Parathyroid adenoma (tissue), 2 donors: Measurements from ENCODE around the gene PCDHGC4.

ENCODE experiments used
- H2AFZ ChIP-seq: fragments of 300-600 bp; sonication (generic); one replicate; pipeline ENCODE4 v1.7.0; 2017; ENCODE audit warnings: antibody characterized with exemption, mild to moderate bottlenecking
- H3K27ac ChIP-seq: fragments of 300-600 bp; sonication (generic); one replicate; pipeline ENCODE4 v1.7.0; 2017
- H3K27me3 ChIP-seq: fragments of 300-600 bp; sonication (generic); one replicate; pipeline ENCODE4 v1.7.0; 2017; ENCODE audit warnings: low read length; ENCODE audit not compliant: control insufficient read depth, insufficient read depth
- H3K36me3 ChIP-seq: fragments of 300-600 bp; sonication (generic); one replicate; pipeline ENCODE4 v1.7.0; 2017; ENCODE audit warnings: low read length; ENCODE audit not compliant: control insufficient read depth, insufficient read depth
- H3K4me1 ChIP-seq: fragments of 300-600 bp; sonication (generic); one replicate; pipeline ENCODE4 v1.7.0; 2017; ENCODE audit warnings: control low read depth
- H3K4me2 ChIP-seq: fragments of 300-600 bp; sonication (generic); one replicate; pipeline ENCODE4 v1.7.0; 2017; ENCODE audit warnings: low read length
- H3K4me3 ChIP-seq: fragments of 300-600 bp; sonication (generic); one replicate; pipeline ENCODE4 v1.7.0; 2017; ENCODE audit warnings: low read depth, low read length
- H3K79me2 ChIP-seq: fragments of 300-600 bp; sonication (generic); one replicate; pipeline ENCODE4 v1.7.0; 2017; ENCODE audit warnings: control low read depth
- H3K9ac ChIP-seq: fragments of 300-600 bp; sonication (generic); one replicate; pipeline ENCODE4 v1.7.0; 2017; ENCODE audit warnings: mild to moderate bottlenecking
- H3K9me3 ChIP-seq: fragments of 300-600 bp; sonication (generic); one replicate; pipeline ENCODE4 v1.7.0; 2017; ENCODE audit warnings: low read length; ENCODE audit not compliant: control insufficient read depth
- CTCF ChIP-seq: fragments of 300-600 bp; sonication (generic); IDR thresholded peaks from one replicate; pipeline ENCODE4 v1.7.0; 2017; ENCODE audit warnings: antibody characterized with exemption, mild to moderate bottlenecking
- donor health status: primary hyperparathyroidism.

The PCDHGC4 gene

GRCh38 chr5:141488591-141489561, 4.0 kb downstream of the PCDHGC4 start, which contains the start of gene PCDHGC5:
PCDHGC5 (plus strand) TSS chr5:141489081; CDS start chr5:141489241, 160 bp downstream.
- Histone ChIP-seq H3K9me3 (no peaks in the 10 kb centered on the region), H3K4me3 (no peak within 1 kb of the TSS), H3K27ac (no peak within 1 kb of the TSS), H3K27me3 (no peaks in the 10 kb centered on the region), H2AFZ (no peak within 1 kb of the TSS), H3K4me1 (peaks cover 9% of the 10 kb centered on the region), H3K4me2 (peak within 1 kb of the TSS; percentile 23), H3K9ac (no peak within 1 kb of the TSS), H3K36me3 (no peaks in the 10 kb centered on the region), H3K79me2 (peaks cover 66% of the 10 kb centered on the region)
- TF ChIP-seq CTCF: no peak

DNA sequence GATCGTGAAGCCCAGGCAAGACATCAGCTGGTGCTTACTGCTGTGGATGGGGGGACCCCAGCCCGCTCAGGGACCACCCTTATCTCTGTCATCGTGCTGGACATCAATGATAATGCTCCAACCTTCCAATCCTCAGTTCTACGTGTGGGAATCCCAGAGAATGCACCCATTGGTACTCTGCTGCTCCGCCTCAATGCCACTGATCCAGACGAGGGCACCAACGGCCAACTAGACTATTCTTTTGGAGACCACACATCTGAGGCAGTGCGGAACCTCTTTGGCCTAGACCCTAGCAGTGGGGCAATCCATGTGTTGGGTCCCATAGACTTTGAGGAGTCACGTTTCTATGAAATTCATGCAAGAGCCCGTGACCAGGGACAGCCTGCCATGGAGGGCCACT, 5.0 kb downstream of the PCDHGC4 start:
- no peaks in the 10 kb centered on the region for H3K27me3 ChIP-seq
- no peak overlapping the region for H3K4me2 ChIP-seq
- H3K9me3 ChIP-seq: no peaks in the 10 kb centered on the region
- H3K27ac ChIP-seq: no peak overlapping the region
- peaks cover 7% of the 10 kb centered on the region for H3K4me1 ChIP-seq
- H2AFZ ChIP-seq: no peak overlapping the region
- TF ChIP-seq CTCF: no peak
- no peak overlapping the region for H3K4me3 ChIP-seq
- H3K9ac ChIP-seq: no peak overlapping the region
- H3K36me3 ChIP-seq: no peaks in the 10 kb centered on the region
- H3K79me2 ChIP-seq: peaks cover 66% of the 10 kb centered on the region

DNA sequence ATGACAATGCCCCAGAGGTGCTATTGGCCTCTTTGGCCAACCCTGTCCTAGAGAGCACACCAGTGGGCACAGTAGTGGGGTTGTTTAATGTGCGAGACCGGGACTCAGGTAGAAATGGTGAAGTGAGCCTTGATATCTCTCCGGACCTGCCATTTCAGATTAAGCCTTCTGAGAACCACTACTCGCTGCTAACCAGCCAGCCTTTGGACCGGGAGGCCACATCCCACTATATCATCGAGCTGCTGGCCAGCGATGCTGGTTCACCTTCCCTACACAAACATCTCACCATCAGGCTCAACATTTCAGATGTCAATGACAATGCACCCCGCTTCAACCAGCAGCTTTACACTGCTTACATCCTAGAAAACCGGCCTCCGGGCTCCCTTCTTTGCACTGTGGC, 5.4 kb downstream of the PCDHGC4 start:
- Histone ChIP-seq H3K9me3 (no peaks in the 10 kb centered on the region), H3K4me3 (no peak overlapping the region), H3K36me3 (no peaks in the 10 kb centered on the region), H3K4me2 (no peak overlapping the region), H2AFZ (no peak overlapping the region), H3K4me1 (peaks cover 3% of the 10 kb centered on the region), H3K27me3 (no peaks in the 10 kb centered on the region), H3K9ac (no peak overlapping the region), H3K79me2 (peaks cover 66% of the 10 kb centered on the region), H3K27ac (no peak overlapping the region)
- TF ChIP-seq CTCF: no peak

GRCh38 chr5:141490771-141491170, 5.9 kb downstream of the PCDHGC4 start:
- Histone ChIP-seq H3K9me3 (no peaks in the 10 kb centered on the region), H3K4me3 (no peak overlapping the region), H3K36me3 (no peaks in the 10 kb centered on the region), H2AFZ (no peak overlapping the region), H3K27ac (no peak overlapping the region), H3K4me1 (peaks cover 3% of the 10 kb centered on the region), H3K79me2 (peaks cover 66% of the 10 kb centered on the region), H3K4me2 (no peak overlapping the region), H3K27me3 (no peaks in the 10 kb centered on the region), H3K9ac (no peak overlapping the region)
- no peak for TF ChIP-seq CTCF
